HG03378 (cell line): ENCODE measurements around the gene KCNQ1.

ENCODE experiments used
- ATAC-seq: cut with Tn5 transposase; IDR thresholded peaks from one replicate; pipeline ENCODE4 v1.9.1; 2021; ENCODE audit warnings: mild to moderate bottlenecking, moderate library complexity; ENCODE audit not compliant: unreplicated experiment

KCNQ1 gene

GRCh38 chr11:2739531-2740274 is 294.9 kb downstream of the KCNQ1 start:
- no peak for ATAC-seq

GRCh38 chr11:2740275-2740940 is 295.6 kb downstream of the KCNQ1 start:
- no peak for ATAC-seq

- no peak for ATAC-seq
Observed at GRCh38 chr11:2741006-2741376, 296.2 kb downstream of the KCNQ1 start.

- ATAC-seq: no peak
Observed at GRCh38 chr11:2741377-2742131, 296.7 kb downstream of the KCNQ1 start.

- no peak for ATAC-seq
Observed at GRCh38 chr11:2742201-2742600, 297.4 kb downstream of the KCNQ1 start.

GRCh38 chr11:2742611-2743426 is 298.0 kb downstream of the KCNQ1 start:
- no peak for ATAC-seq

- no peak for ATAC-seq
Observed at GRCh38 chr11:2743427-2744110, 298.8 kb downstream of the KCNQ1 start.

- no peak for ATAC-seq
Observed at GRCh38 chr11:2744166-2744565, 299.4 kb downstream of the KCNQ1 start.

- ATAC-seq: no peak
Observed at GRCh38 chr11:2745511-2745910, 300.7 kb downstream of the KCNQ1 start.

- no peak for ATAC-seq
Observed at GRCh38 chr11:2746401-2747247, 301.8 kb downstream of the KCNQ1 start.

GRCh38 chr11:2747248-2748027 is 302.6 kb downstream of the KCNQ1 start:
- no peak for ATAC-seq

GRCh38 chr11:2748061-2748813 is 303.4 kb downstream of the KCNQ1 start:
- ATAC-seq: no peak

GRCh38 chr11:2748814-2749554 is 304.2 kb downstream of the KCNQ1 start:
- ATAC-seq: no peak

- no peak for ATAC-seq
Observed at GRCh38 chr11:2750101-2750681, 305.4 kb downstream of the KCNQ1 start.

GRCh38 chr11:2750682-2751522 is 306.1 kb downstream of the KCNQ1 start:
- no peak for ATAC-seq
